HG02884 (cell line): Measurements from ENCODE around the gene EEF2.
"Not testable (repeated sequence)": the region's sequence is repeated elsewhere in the genome, so short reads cannot be mapped to it uniquely, and the experiment has no call there.

Experiments
- ATAC-seq: cut with Tn5 transposase; IDR thresholded peaks from one replicate; pipeline ENCODE4 v1.9.1; 2021; ENCODE audit warnings: mild to moderate bottlenecking, moderate library complexity; ENCODE audit not compliant: unreplicated experiment

The EEF2 gene

GRCh38 chr19:3970808-3971598 lies 14.3 kb downstream of the EEF2 start, which contains the start of gene DAPK3:
DAPK3 (minus strand) TSS chr19:3971099; CDS start chr19:3969735, 1,364 bp downstream.
- ATAC-seq = peak; percentile 79

- ATAC-seq = no peak
Measured at GRCh38 chr19:3970313-3970807, 14.9 kb downstream of the EEF2 start.

DNA sequence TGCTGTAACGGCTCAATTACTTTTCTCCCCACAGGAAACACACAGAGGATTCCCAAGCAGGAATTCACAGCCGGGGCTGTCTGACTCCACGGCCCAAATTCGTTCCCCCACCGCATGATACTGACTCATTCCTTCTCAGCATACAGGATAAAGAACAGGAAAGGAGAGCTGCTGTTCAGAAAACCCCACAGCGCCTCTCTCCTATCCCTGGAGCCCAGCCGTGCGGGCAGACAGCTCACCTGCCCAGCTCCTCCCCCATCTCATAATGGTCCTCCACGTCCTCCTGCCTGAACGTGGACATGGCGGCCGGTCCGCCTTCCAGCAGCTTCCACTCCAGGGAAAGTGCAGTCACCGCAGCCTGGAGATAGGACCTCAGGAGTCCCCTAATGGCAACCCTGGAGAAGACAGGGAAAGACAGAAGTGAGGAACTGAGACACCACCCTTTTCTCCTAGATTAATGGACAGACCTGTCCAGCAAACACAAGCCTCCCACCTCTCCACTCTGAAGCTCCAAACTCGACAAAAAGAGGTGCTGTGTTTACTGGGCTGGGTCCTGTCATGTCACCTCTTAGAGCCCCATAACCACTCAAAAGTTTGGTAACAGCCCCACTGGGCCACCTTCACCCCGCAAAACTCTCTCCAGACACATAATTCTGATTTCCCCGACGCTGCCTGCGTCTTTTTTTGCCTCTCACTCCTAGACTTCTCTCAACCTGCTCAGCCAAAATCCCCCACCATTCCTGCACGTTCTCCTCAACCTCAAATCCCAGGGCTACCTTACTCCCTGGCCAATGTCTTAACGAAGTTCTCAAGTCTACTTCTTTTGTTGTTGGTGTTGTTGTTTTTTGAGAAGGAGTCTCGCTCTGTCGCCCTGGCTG lies 15.6 kb downstream of the EEF2 start:
- ATAC-seq = no peak

DNA sequence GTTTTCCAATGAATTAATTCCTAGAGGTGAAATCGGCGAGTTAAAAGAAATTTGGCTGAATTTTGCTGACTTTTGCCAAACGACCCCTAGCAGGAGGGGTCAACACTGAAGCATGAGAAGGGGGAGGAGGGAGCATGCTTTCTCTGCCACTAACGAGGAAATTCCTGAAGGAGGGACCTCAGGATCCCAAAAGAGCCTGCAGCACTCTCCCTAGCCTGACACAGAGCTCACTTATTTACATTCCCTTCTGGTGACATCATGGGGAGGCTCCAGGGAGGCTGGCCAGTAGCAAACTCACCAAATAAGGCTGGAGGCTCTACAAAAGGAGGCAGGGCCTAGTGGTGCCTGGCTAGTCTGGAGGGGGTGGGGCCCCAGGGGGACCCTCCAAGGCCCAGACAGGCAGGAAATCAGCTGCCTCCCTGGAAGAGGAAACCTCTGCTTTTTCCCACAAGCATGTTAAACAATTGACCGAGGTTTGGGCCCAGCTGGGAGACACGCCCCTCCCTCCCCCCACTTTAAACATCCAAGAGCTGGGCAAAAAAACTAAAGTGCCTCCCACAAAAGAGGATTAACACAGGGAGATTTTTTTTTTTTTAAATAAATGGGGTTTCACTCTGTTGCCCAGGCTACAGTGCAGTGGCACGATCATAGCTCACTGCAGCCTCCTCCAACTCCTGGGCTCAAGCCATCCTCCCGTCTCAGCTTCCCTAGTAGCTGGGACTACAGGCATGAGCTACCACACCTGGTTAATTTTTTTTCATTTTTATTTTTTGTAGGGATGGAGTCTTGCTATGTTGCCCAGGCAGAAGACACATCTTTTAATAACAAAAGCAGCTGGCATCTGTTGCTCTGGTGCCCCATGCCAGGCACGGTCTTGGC lies 16.5 kb downstream of the EEF2 start:
- ATAC-seq = no peak

DNA sequence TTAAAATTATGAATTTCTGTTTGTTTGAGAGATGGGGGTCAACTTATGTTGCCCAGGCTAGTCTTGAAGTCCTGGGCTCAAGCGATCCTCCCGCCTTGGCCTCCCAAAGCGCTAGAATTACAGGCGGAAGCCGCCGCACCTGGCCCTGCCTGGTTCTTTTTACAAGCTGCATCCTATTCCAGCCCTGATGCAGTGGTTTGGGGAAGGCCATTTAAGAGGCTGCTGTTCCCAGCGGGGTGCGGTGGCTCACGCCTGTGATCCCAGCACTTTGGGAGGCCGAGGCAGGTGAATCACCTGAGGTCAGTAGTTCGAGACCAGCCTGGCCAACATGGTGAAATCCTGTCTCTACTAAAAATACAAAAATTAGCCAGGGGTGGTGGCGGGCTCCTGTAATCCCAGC lies 17.3 kb downstream of the EEF2 start:
- not testable (repeated sequence) for ATAC-seq

DNA sequence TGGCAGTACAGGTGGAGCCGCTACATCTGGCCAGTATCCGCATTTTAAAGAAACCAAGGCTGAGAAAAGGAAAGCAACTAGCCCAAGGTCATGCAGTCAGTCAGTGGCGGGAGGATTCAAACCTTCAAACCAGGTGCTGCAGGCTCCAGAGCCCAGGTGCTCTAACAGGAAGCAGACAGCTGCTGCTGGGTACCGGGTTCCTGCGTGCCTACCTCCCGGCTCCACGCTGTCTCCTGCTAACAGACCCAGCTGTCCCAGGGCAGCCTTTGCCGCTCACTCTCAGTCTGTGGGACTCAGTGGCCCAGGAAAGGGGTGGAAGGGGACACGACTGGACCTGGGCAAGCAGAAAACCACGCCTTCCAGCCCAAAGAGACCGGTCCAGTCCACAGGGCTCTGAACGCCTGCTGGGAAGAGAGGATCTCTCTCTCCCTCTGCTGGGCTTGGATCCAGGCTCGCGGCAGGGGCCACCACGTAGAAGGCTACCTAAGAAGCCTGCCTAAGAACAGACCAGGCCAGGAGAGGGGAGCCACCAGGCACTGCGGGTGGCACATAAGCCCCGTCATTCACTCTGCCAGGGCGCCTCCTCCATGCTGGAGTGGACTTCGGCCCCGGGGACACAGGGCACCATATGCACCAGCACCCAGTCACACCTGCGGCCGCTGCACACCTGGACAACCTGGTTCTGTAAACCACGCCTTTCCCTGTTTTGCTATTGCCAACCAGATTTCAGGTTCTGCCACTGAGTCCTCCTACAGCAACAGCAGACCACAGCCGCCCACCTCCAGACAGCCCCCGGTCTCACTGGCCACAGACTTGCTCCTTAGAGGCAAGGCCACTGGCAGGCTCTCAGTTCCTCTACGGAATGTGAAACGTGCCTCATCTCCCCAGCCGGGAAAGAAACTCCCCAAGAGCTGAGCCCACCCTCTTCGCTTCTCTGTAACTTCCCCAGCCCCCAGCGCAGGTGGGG lies 18.9 kb downstream of the EEF2 start:
- ATAC-seq = no peak

GRCh38 chr19:3964256-3965194 lies 20.7 kb downstream of the EEF2 start:
- no peak for ATAC-seq

DNA sequence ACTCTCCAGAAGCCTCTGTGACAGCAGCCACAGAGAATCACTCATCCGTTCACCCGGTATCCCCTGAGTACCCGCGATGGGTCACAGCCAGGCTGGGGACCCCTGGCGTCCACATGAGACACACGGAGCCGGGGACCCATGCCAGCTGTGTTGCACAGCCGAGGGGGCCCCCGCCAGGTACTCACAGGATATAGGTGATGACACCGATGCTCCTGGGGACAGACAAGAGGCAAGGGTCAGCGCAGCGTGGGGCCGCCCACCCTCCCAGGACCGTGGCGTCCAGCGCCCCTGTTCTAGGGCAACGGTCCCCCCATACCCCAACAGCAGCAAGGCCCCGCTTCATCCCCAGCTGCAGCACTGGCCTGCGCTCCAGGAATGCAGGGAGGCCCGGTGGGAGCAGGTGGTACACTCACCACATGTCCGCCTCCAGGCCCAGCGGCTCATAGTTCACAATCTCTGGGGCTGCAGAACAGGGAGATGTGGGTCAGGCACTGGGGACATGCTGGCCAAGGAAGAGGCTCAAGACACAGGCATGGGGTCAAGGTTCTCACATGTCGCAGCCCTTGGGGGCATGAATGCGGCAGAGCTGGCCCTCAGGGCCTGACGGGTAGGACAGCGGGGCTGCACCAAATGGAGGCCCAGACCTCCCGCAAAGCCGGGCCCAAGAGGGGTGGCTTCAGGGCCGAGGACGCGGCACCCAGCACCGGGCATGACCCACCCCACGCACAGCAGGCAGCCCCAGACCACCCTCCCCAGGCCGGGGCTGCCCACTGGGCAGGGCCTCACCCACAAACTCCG lies 21.6 kb downstream of the EEF2 start:
- ATAC-seq = no peak

DNA sequence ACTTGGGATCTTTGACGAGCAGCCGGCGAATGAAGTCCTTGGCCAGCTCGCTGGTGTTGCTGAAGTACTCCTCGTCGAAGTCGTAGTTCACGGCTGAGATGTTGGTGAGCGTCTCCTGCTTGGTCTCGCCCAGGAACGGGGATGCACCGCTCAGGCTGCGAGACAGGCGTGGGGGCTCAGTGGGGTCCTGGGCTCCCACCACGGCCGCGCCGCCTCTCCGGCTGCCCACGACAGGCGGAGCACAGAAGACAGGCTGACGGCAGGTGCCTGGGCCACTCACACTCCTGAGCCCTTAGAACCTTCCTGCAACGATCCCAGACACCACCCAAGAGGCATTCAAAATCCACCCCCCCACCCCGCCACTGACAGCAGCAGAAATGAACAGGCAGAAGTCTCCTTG lies 24.3 kb downstream of the EEF2 start:
- no peak for ATAC-seq

- no peak for ATAC-seq
Measured at GRCh38 chr19:3959766-3960131, 25.5 kb downstream of the EEF2 start.

- ATAC-seq = no peak
Measured at GRCh38 chr19:3958836-3959765, 26.2 kb downstream of the EEF2 start.

DNA sequence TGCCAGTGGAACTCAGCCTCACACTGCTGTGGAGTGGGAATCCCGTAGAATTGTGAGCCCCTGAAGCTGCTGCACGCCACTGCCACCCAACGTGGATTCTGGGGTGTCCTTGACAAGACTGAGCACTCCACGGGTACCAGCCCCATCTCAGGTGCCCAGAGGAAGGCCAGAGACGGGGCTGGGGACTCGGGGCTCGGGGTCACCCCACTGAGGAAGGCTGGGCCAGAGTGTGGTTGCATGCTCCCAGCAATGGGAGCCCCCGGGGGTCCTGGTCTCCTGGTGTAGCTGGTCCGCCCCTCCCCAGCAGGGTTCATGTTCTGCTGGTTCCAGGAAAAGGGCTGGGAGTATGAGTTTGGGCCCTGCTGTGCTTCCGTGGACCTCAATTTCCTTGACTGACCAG lies 29.6 kb downstream of the EEF2 start:
- no peak for ATAC-seq

DNA sequence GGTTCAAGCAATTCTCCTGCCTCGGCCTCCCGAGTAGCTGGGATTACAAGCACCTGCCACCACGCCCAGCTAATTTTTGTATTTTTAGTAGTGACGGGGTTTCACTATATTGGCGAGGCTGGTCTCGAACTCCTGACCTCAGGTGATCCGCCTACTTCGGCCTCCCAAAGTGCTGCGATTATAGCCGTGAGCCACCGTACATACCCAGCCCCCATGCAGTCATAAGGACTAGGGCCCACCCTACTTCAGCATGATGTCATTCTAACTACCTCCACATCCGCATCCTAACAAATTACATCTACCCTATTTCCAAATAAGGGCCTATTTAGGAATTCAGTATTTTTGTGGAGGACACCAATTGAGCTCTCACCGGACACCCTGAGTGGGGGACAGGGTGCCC lies 30.0 kb downstream of the EEF2 start:
- ATAC-seq = not testable (repeated sequence)

- ATAC-seq = no peak
Measured at GRCh38 chr19:3954107-3954506, 31.2 kb downstream of the EEF2 start.

- ATAC-seq = not testable (repeated sequence)
Measured at GRCh38 chr19:3952755-3953276, 32.4 kb downstream of the EEF2 start.
